Smooth muscle cell (in vitro differentiated cells): Measurements from ENCODE around the gene AXIN1. TPM values are rescaled to one million over a fixed set of nuclear protein-coding genes. Genes with fewer than 3 reads are reported as not detected.

Source experiments
- DNase-seq: peaks from one replicate; lab custom pipeline; 2025; ENCODE audit not compliant: unreplicated experiment; lab: John Stamatoyannopoulos, UW
- H2AFZ ChIP-seq: fragments of 200-600 bp; sonication (generic); 2 replicates; pipeline ENCODE4 v1.6.0; 2016; ENCODE audit warnings: antibody characterized with exemption, low read depth, mild to moderate bottlenecking
- H3F3A ChIP-seq: fragments of 200-600 bp; sonication (generic); 2 replicates; pipeline ENCODE4 v1.6.0; 2017; ENCODE audit warnings: antibody characterized with exemption, low read depth
- H3K27ac ChIP-seq: fragments of 200-600 bp; sonication (generic); 2 replicates; pipeline ENCODE4 v1.5.1; 2016; ENCODE audit warnings: low read depth, mild to moderate bottlenecking
- H3K27me3 ChIP-seq: fragments of 200-600 bp; sonication (generic); 2 replicates; pipeline ENCODE4 v1.6.1; 2016; ENCODE audit warnings: low read depth, mild to moderate bottlenecking
- H3K36me3 ChIP-seq: fragments of 200-600 bp; sonication (generic); 2 replicates; pipeline ENCODE4 v1.5.1; 2016; ENCODE audit warnings: low read depth
- H3K4me1 ChIP-seq: fragments of 200-600 bp; sonication (generic); 2 replicates; pipeline ENCODE4 v1.5.1; 2016; ENCODE audit warnings: low read depth
- H3K4me2 ChIP-seq: fragments of 200-600 bp; sonication (generic); 2 replicates; pipeline ENCODE4 v1.6.0; 2016; ENCODE audit warnings: mild to moderate bottlenecking
- H3K4me3 ChIP-seq: fragments of 200-600 bp; sonication (generic); 2 replicates; pipeline ENCODE4 v1.5.1; 2016; ENCODE audit warnings: mild to moderate bottlenecking
- H3K79me2 ChIP-seq: fragments of 200-600 bp; sonication (generic); 2 replicates; pipeline ENCODE4 v1.6.0; 2016; ENCODE audit warnings: low read depth, mild to moderate bottlenecking
- H3K9ac ChIP-seq: fragments of 200-600 bp; sonication (generic); 2 replicates; pipeline ENCODE4 v1.6.0; 2016; ENCODE audit warnings: low read depth
- H3K9me3 ChIP-seq: fragments of 200-600 bp; sonication (generic); replicated peaks from 2 replicates; pipeline ENCODE4 v1.5.1; 2016; ENCODE audit warnings: low read depth
- H4K20me1 ChIP-seq: fragments of 200-600 bp; sonication (generic); 2 replicates; pipeline ENCODE4 v1.6.0; 2016; ENCODE audit warnings: low read depth
- CTCF ChIP-seq: fragments of 200-600 bp; sonication (generic); IDR thresholded peaks from 2 replicates; pipeline ENCODE4 v1.5.1; 2017; ENCODE audit warnings: borderline replicate concordance, mild to moderate bottlenecking, antibody characterized with exemption; ENCODE audit not compliant: insufficient read depth, poor library complexity, severe bottlenecking
- WGBS: methylation state at CpG from one replicate; pipeline ENCODE4 v1.1.7; 2016; ENCODE audit warnings: low lambda C conversion rate; 5-methylcytosine and 5-hydroxymethylcytosine counted together
- polyA plus RNA-seq: library from polyadenylated mRNA; unstranded; fragments of >200 nt; fragmentation: Nextera tagmentation; extraction: Ambion mirVana; gene quantifications from 2 replicates; pipeline ENCODE4 v1.2.1, GENCODE V29; 2016
- total RNA-seq: library from RNA; depleted of rRNA; stranded (reverse); fragments of >200 nt; gene quantifications from 2 replicates; pipeline ENCODE4 v1.2.3, GENCODE V29; 2014

AXIN1 gene
- total and polyA plus RNA-seq, 2 experiments from 2014 or later, result 13.0 to 15.0 TPM

- no peak overlapping the region for H3K4me2 ChIP-seq
- no peak overlapping the region for H2AFZ ChIP-seq
- 97% methylated on average over 15 of the region's 15 CpGs for WGBS
- H3F3A ChIP-seq, result no peaks in the 10 kb centered on the region
- H4K20me1 ChIP-seq, result peaks cover 54% of the 10 kb centered on the region
- no peak for TF ChIP-seq CTCF
- no peaks in the 10 kb centered on the region for H3K9me3 ChIP-seq
- H3K79me2 ChIP-seq, result peaks cover 20% of the 10 kb centered on the region
- no peak for DNase-seq
- H3K4me3 ChIP-seq, result no peak overlapping the region
- H3K27me3 ChIP-seq, result no peaks in the 10 kb centered on the region
- no peaks in the 10 kb centered on the region for H3K4me1 ChIP-seq
- H3K9ac ChIP-seq, result no peak overlapping the region
- H3K36me3 ChIP-seq, result no peaks in the 10 kb centered on the region
- H3K27ac ChIP-seq, result no peak overlapping the region
Observed at GRCh38 chr16:311725-312124, 40.8 kb downstream of the AXIN1 start.

DNA sequence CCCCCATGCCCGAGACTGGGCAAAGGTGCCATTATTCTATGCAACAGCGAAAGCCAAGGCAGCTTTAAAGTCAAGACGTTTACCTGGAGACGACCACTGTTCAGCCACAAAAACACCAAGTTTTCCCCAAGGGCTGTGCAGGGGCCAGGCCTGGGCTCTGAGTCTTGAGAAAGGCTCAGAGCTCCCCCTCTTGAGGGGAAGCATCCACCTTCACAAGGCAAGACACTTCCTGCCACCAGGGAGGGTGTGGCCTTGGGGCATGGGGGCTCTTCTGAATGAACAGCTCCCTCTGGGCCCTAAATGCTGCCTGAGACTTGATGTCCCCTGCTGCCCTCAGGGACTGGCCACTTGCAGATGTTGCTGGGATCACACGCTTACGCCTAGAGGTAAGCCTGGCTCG, 43.0 kb downstream of the AXIN1 start:
- Histone ChIP-seq H2AFZ (no peak overlapping the region), H3K9ac (no peak overlapping the region), H3K27ac (no peak overlapping the region), H3K4me1 (no peaks in the 10 kb centered on the region), H3K9me3 (no peaks in the 10 kb centered on the region), H3K79me2 (peaks cover 2% of the 10 kb centered on the region), H3F3A (no peaks in the 10 kb centered on the region), H3K27me3 (no peaks in the 10 kb centered on the region), H3K4me3 (no peak overlapping the region), H3K4me2 (no peak overlapping the region), H4K20me1 (peaks cover 32% of the 10 kb centered on the region), H3K36me3 (no peaks in the 10 kb centered on the region)
- DNase-seq, result no peak
- no peak for TF ChIP-seq CTCF
- 97% methylated on average over 7 of the region's 7 CpGs for WGBS

DNA sequence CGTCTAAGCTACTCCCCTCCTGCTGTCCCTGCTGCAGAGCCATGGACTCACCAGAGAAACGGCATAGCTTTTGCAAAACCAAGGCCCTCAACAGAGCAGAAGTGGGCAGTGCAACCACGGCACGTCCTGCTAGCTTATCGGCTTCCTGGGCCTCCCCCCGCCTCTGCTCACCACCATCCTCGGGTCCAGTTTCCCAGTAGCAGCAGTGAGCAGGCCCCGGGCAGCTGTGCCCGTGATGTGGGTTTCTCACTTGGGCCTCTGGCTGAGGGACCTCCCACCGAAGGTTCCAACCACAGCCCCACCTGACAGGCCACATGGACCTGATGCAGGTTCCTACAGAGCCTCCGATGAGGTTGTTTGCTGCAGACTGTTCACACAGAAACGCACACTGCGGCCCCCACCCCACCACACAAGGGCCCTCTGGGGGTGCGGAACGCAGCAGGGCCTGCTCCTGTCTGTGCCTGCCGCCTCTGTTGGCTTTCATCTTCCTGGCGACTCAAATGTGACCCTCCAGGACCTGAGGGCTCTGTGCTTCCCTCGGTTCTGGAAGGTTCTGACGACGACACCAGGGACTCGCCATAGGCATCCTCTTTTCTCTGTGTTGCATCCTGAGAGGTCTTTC, 44.7 kb downstream of the AXIN1 start:
- Histone ChIP-seq H3K79me2 (peaks cover 2% of the 10 kb centered on the region), H3K4me1 (no peaks in the 10 kb centered on the region), H2AFZ (no peak overlapping the region), H3K9me3 (no peaks in the 10 kb centered on the region), H3K27me3 (no peaks in the 10 kb centered on the region), H4K20me1 (peaks cover 29% of the 10 kb centered on the region), H3K36me3 (no peaks in the 10 kb centered on the region), H3K9ac (no peak overlapping the region), H3K4me3 (no peak overlapping the region), H3K4me2 (no peak overlapping the region), H3F3A (no peaks in the 10 kb centered on the region), H3K27ac (no peak overlapping the region)
- no peak for DNase-seq
- 97% methylated on average over 21 of the region's 21 CpGs for WGBS
- TF ChIP-seq CTCF, result no peak

GRCh38 chr16:306911-307370, 45.6 kb downstream of the AXIN1 start:
- no peaks in the 10 kb centered on the region for H3F3A ChIP-seq

More at GRCh38 chr16:306911-307370, 45.6 kb downstream of the AXIN1 start:
- Histone ChIP-seq H3K9ac (no peak overlapping the region), H3K27ac (no peak overlapping the region), H3K79me2 (peaks cover 2% of the 10 kb centered on the region), H3K4me3 (no peak overlapping the region), H4K20me1 (peaks cover 27% of the 10 kb centered on the region), H3K36me3 (no peaks in the 10 kb centered on the region), H3K27me3 (no peaks in the 10 kb centered on the region), H3K4me1 (no peaks in the 10 kb centered on the region), H2AFZ (no peak overlapping the region), H3K9me3 (no peaks in the 10 kb centered on the region), H3K4me2 (no peak overlapping the region)
- TF ChIP-seq CTCF, result no peak
- no peak for DNase-seq
- 96% methylated on average over 17 of the region's 17 CpGs for WGBS
